ENCODE results near the gene SHH.
"Not testable (repeated sequence)": the region's sequence is repeated elsewhere in the genome, so short reads cannot be mapped to it uniquely, and the experiment has no call there.

SHH gene

GRCh38 chr7:155819186-155819585 is 6.9 kb upstream of the SHH start:
- DNase-seq (ENCODE audit: low read depth), result no peak

- DNase-seq (ENCODE audit: low read depth), result no peak
These were observed 6.5 kb upstream of the SHH start for GRCh38 chr7:155818820-155819168.

- DNase-seq (ENCODE audit: low read depth), result no peak
These were observed 6.0 kb upstream of the SHH start for GRCh38 chr7:155818154-155818819.

- DNase-seq (ENCODE audit: low read depth), result not testable (repeated sequence)
These were observed 5.3 kb upstream of the SHH start for GRCh38 chr7:155817515-155817914.

DNA sequence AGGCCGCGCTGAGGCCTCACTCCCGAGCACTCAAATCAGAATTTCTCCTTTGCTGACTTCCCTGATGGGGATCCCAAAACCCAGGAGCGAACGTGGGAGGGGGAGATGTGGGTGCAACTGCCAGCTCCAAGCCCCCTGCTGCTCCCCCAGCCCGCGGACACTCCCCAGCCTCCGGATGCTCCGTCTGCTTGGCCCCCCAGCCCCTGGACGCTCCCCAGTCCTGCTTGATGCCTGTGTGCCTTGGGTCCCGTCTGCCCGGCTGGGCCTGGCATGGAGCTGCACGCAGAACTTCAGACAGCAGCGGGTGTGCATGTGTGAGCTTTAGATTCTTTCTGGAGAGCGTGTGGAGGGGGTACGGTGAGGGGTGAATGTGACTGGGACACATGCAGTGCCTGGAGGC is 4.7 kb upstream of the SHH start:
- no peak for DNase-seq (ENCODE audit: low read depth)

DNA sequence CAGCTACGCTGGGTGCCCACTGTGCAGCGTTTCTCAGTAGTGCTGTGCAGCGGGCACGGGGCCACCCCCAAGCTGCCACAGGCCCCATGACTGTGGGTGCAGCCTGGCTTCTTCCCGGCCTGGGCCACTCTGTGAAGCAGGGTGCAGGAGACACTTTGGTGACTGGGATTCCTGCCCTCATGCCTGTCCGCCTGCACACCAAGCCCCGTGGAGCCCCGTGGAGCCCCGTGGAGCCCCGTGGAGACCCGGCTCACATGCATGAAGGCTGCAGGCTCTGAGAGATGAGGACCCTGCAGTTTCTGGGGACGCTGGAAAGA is 3.9 kb upstream of the SHH start:
- no peak for DNase-seq (ENCODE audit: low read depth)

DNA sequence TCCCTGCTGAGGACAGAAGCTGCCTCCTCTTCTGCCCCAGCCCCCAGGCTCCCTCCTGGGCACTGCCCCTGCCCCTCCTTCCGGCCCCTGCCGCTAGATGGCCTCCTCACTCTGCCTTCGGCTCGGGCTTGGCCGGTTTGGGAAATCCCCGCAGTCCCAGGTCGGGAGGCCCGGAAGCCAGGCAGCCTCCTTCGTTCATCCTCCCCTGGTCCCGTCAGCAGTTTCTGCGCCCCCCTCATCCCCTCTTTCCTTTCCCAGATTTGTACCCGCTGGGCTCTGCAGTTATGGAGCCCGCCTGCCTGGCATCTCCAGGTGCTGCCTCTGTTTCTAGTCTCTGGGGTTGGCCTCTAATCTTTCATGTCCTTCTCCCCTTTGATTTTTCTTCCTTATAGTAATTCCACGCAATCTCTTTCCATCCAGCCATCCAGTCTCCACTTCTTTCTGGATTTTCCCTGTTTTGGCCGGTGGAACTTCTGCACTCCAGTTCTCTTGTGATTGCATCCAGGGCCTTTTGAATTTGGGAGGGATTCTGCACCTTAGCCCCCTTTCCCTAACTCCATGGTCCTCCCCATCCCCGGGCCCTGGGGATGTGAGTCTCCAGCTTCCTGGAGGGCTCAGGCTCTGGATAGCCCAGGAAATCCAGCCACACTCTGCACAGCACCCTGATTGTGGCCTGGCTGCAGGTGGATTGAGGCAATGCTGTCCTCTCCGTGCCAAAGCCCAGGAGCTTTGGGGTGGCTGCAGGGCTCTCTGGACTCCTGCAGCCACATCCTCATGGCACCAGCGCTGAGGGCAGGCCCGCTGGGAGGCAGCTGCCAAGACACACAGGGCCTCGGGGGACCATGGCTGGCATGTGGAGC is 3.3 kb upstream of the SHH start:
- peak; percentile 13 for DNase-seq (ENCODE audit: low read depth)

GRCh38 chr7:155814316-155815276 is 2.3 kb upstream of the SHH start:
- no peak for DNase-seq (ENCODE audit: low read depth)

DNA sequence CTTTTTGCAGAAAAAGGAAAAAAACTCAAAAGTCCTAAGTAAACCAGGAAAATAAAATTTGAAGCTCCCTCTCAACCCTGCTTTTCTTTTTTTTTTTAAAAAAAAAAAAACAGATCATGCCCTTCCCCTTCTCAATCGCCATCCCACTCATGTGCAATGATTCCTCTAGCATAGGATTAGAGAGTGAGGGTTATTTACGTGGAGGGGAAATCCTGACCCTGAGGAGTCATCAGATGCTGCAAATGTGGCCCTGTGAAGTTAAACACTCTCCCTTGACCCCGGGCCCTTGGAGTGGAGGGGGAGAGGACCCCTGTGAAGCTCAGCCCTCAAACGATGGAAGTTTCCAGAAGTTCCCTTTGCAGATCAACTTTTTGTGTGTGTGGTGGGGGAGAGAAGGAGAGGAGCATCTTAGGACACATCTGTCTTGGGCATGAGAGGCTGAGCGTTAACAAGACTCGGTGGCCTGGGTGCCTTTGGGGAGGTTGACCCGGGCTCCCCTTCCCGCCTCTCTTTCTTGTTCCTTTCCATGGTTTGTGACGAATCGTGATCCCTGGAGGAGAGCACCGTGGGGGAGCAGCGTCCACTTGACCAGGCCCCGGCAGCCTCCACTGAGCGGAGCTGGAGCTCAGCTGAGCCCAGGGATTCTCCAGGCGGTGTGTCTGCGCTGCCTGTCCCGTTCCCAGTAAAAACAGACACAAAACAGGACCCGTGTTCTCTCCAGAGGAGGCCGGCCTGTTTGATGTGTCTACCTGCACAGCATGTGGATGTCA is 1.5 kb upstream of the SHH start:
- no peak for DNase-seq (ENCODE audit: low read depth)

DNA sequence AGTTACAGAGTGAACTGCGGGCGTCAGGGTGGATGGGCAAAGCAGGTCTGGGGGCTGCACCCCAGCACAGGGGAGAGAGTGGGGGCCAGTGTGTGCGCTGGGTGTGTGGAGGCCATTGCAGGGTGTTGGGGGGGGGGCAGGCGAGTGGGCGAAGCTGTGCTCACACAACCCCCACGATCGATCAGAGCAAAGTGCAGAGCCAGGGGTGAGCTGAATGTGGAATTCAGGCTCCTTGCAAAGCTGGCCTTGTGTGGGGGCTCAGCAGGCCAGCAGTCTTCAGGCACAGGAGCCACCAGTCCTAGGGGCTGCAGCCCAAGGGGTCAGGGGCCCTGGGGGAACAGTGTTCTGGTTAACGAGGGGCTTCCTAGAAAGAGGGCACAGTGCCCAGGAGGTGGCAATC is 862 bp upstream of the SHH start:
- DNase-seq (ENCODE audit: low read depth), result no peak

DNA sequence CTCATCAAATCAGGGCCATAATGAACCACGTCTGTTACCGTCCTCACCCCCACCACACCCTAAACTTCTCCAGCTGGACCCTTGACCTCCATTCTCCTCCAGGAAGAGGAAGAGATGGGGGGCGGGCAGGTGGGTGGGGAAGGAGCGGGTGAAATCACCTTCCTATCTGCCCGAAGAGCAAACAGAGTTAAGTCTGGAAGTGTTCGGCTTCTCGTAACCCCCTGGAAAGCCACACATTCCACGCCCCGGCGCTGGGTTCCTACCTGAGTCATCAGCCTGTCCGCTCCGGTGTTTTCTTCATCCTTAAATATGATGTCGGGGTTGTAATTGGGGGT is 736 bp downstream of the SHH start:
- no peak for DNase-seq (ENCODE audit: low read depth)

- no peak for DNase-seq (ENCODE audit: low read depth)
These were observed 1.3 kb downstream of the SHH start for GRCh38 chr7:155810770-155811559.

DNA sequence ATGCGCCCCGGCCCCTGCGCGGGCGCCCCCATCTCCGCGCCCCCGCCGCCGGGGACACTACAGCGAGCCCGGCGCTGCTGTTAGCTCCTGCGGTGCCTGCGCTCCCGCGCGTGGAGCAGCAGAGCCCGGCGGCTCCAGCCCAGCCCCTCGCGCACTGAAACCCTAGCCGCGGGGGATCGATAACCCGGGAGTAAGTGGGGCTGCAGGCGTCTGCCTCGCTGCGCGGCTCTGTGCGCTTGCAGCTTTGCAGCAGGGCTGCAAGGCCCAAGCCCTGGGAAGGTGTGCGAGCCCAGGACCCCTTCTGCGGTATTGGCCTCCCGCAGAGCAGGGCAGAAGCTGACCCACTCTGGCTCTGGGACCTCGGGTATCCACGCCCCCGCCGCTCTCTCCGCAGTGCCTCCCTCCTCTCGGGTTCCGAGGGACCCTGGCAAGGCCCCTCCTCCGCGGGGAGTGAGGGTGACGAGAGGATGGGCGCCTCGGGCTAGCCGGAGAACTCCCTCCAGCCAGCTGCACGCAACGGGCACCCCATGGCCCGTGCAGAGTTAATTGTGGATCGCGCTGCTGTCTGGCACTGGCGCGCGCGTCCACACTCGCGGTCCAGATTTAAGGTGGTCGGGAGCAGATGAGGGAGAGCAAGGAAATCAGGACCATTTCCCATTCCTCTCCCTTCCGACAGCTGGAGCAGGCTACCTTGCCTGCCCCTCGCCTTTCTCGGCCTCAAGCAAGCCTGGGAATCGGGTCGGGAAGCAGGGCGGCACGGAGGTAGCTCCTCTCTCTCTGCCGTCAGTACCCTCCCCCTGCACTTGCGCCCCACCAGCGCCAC is 2.1 kb downstream of the SHH start:
- no peak for DNase-seq (ENCODE audit: low read depth)

DNA sequence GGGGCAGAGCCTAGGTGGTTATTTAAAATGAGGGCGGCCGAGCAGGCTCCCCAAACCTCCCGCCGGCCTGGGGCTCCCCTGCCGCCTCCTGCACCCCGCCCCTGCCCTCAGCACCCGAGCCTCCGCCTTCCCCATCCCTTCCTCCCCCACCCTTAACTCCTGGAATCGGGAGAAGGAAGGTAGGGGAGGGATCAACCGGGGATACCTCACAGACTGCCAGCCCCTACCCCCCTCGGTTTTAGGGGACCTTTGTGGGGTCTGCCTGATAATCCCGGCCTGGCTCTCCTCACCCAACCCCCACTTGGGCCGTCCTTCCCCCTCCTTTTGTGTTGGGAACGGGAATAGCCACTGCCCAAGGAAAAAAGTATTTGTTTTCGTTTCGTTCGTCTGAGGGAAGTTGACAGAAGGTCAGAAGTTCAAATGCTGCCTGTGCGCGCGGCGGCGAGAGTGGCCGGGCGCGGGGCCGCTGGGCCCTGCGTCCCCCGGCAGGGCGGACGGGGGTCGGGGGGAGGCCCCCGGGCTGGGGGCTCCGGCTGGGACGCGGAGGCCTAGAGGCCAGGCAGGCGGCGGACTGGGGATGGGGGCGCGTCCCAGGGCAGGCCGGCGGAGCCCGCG is 2.8 kb downstream of the SHH start:
- DNase-seq (ENCODE audit: low read depth), result no peak

GRCh38 chr7:155808549-155809331 is 3.5 kb downstream of the SHH start:
- no peak for DNase-seq (ENCODE audit: low read depth)

- DNase-seq (ENCODE audit: low read depth), result no peak
These were observed 4.3 kb downstream of the SHH start for GRCh38 chr7:155807789-155808548.

DNA sequence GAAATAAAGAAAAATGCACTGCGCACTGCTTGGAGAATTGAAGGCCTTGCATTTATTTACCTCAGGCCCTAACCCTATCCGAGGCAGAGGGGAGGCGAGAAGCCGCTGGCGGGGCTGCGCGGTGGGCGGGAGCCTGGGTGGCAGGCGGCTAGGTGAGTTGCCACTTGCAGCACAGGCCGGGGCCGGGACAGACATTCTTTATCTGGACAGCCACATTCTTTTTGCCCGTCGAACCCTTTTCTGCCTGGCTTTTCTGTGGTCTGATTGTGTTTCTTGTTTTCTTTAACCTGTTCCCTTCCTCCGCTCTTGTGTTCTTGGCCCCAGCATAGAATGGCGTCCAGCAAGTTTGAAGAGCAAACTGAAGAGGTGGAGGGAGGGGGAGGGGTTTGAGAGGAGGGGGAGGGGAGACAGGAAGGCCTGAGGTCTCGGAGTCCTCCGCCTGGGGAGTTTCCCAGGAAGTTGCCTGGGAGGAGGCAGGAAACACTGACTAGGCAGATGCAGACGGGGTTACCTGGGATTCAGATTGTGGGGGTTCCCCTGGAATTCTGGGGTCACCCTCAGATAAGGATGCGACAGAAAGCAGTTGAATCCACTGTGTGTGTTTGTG is 5.1 kb downstream of the SHH start:
- DNase-seq (ENCODE audit: low read depth), result no peak
